ENCODE data around the gene CEP295NL. TPM values are rescaled to one million over a fixed set of nuclear protein-coding genes. Genes with fewer than 3 reads are reported as not detected.

The CEP295NL gene
- total RNA-seq, 1 experiment from 2014 or later = 1.8 TPM

GRCh38 chr17:78893684-78894083, 9.3 kb downstream of the CEP295NL start:
- ATAC-seq (no peak; the same call in 1 of the 2 replicates), DNase-seq (no peak)
- no peaks in the 10 kb centered on the region for H3K9me3 ChIP-seq (ENCODE audit: low read length)
- H3K79me2 ChIP-seq (ENCODE audit: low read length) = peaks cover 3% of the 10 kb centered on the region; the same call in 1 of the 2 replicates
- H3K9ac ChIP-seq (ENCODE audit: low read length) = no peak overlapping the region
- POLR2A ChIA-PET (ENCODE audit: unreplicated experiment) = no interaction called here
- H2AFZ ChIP-seq (ENCODE audit: low read length) = no peak overlapping the region
- H4K20me1 ChIP-seq (ENCODE audit: low read length) = 0 out of 2 replicates have a peak, but pooled peaks cover 5% of the 10 kb centered on the region
- H3K9me2 ChIP-seq (replicated peaks; ENCODE audit: low read length) = no peaks in the 10 kb centered on the region
- H3K4me2 ChIP-seq (ENCODE audit: low read length) = no peak overlapping the region
- no peak overlapping the region for H3K27ac ChIP-seq (ENCODE audit: low read length)
- no TSS peak for BruUV-seq (replicated peaks)
- H3F3A ChIP-seq (ENCODE audit: low read length, unreplicated experiment) = no peaks in the 10 kb centered on the region
- H3K4me1 ChIP-seq (ENCODE audit: insufficient read depth, low read length) = no peaks in the 10 kb centered on the region
- intact Hi-C loops (cut with micrococcal nuclease) = no loop called here
- no peaks in the 10 kb centered on the region for H3K27me3 ChIP-seq (ENCODE audit: low read length)
- no peak overlapping the region for H3K4me3 ChIP-seq (ENCODE audit: low read length)
- no peak for TF ChIP-seq EZH2 (IDR thresholded peaks at IDR 0.05; ENCODE audit: low read length, unreplicated experiment)
- TF ChIP-seq CTCF (conservative IDR thresholded peaks at IDR 0.05; ENCODE audit: low read depth, low read length) = no peak
- no peak for TF ChIP-seq EZH2phosphoT487 (IDR thresholded peaks at IDR 0.05; ENCODE audit: borderline replicate concordance, low read length)
- no peaks in the 10 kb centered on the region for H3K36me3 ChIP-seq (ENCODE audit: low read depth, low read length)
- CTCF ChIA-PET = interaction anchor here (0.5 to 0.6 kb wide), 2 partner anchors 42 to 78 kb away, joined by 3 to 8 read pairs; no protein-coding TSS in a partner anchor

DNA sequence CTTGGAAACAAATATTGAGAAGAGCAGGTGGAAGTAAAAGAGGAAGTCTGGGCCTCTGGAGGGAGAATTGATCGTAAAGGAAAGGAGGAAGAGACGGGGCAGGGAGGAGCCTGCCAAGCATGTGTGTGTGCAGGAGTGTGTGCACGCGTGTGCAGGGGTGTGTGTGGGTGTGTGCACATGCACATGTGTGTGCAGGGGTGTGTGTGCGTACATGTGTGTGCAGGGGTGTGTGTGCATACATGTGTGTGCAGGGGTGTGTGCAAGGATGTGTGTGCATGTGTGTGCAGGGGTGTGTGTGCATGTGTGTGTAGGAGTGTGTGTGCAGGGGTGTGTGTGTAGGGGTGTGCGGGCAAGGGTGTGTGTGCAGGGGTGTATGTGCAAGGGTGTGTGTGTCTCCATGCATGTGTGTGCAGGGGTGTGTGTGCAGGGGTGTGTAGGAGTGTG, 10.0 kb downstream of the CEP295NL start:
- Histone ChIP-seq H3K9me2 (replicated peaks; ENCODE audit: low read length) (no peaks in the 10 kb centered on the region), H3F3A (ENCODE audit: low read length, unreplicated experiment) (no peaks in the 10 kb centered on the region), H3K4me1 (ENCODE audit: insufficient read depth, low read length) (no peaks in the 10 kb centered on the region), H3K27me3 (ENCODE audit: low read length) (no peaks in the 10 kb centered on the region), H2AFZ (ENCODE audit: low read length) (no peak overlapping the region), H4K20me1 (ENCODE audit: low read length) (0 out of 2 replicates have a peak, but pooled peaks cover 6% of the 10 kb centered on the region), H3K27ac (ENCODE audit: low read length) (no peak overlapping the region), H3K4me3 (ENCODE audit: low read length) (no peak overlapping the region), H3K36me3 (ENCODE audit: low read depth, low read length) (no peaks in the 10 kb centered on the region), H3K9me3 (ENCODE audit: low read length) (no peaks in the 10 kb centered on the region), H3K79me2 (ENCODE audit: low read length) (peaks cover 5% of the 10 kb centered on the region; the same call in 1 of the 2 replicates), H3K4me2 (ENCODE audit: low read length) (no peak overlapping the region), H3K9ac (ENCODE audit: low read length) (no peak overlapping the region)
- intact Hi-C loops (cut with micrococcal nuclease) = no loop called here
- POLR2A ChIA-PET (ENCODE audit: unreplicated experiment) = no interaction called here
- ATAC-seq (no peak), DNase-seq (no peak)
- BruUV-seq (replicated peaks) = no TSS peak
- TF ChIP-seq EZH2 (IDR thresholded peaks at IDR 0.05; ENCODE audit: low read length, unreplicated experiment) (no peak), CTCF (conservative IDR thresholded peaks at IDR 0.05; ENCODE audit: low read depth, low read length) (no peak), EZH2phosphoT487 (IDR thresholded peaks at IDR 0.05; ENCODE audit: borderline replicate concordance, low read length) (no peak)
- CTCF ChIA-PET = interaction anchor here (0.5 kb wide), 1 partner anchor 43 kb away, joined by 8 read pairs; no protein-coding TSS in a partner anchor

DNA sequence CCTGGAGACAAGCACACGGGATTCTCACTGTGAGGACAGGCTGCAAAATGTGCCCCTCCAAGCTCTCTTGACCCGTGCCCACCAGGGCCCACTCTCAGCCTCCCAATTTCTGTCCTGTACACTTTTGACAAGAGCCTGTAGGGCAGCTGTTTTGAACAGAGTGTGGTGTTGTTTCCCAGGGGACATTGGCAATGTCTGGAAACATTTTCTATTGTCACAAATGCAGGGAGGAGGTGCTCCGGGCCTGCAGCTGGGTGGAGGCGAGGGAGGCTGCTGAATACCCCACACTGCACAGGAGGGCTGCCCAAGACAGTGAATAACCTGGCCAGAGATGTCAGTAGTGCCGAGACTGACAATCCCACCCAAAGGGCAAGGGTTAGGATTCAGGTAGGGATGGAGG, 10.5 kb downstream of the CEP295NL start:
- Histone ChIP-seq H3K9me2 (replicated peaks; ENCODE audit: low read length) (no peaks in the 10 kb centered on the region), H3K9me3 (ENCODE audit: low read length) (no peaks in the 10 kb centered on the region), H3K36me3 (ENCODE audit: low read depth, low read length) (no peaks in the 10 kb centered on the region), H3K4me1 (ENCODE audit: insufficient read depth, low read length) (no peaks in the 10 kb centered on the region), H3K27me3 (ENCODE audit: low read length) (no peaks in the 10 kb centered on the region), H3F3A (ENCODE audit: low read length, unreplicated experiment) (no peaks in the 10 kb centered on the region), H3K79me2 (ENCODE audit: low read length) (peaks cover 5% of the 10 kb centered on the region; the same call in 1 of the 2 replicates), H3K4me3 (ENCODE audit: low read length) (no peak overlapping the region), H4K20me1 (ENCODE audit: low read length) (0 out of 2 replicates have a peak, but pooled peaks cover 6% of the 10 kb centered on the region), H3K27ac (ENCODE audit: low read length) (no peak overlapping the region), H3K4me2 (ENCODE audit: low read length) (no peak overlapping the region), H2AFZ (ENCODE audit: low read length) (no peak overlapping the region), H3K9ac (ENCODE audit: low read length) (no peak overlapping the region)
- intact Hi-C loops (cut with micrococcal nuclease) = no loop called here
- ChIA-PET POLR2A (ENCODE audit: unreplicated experiment) (no interaction called here), CTCF (no interaction called here)
- DNase-seq (no peak), ATAC-seq (no peak)
- no peak for TF ChIP-seq EZH2phosphoT487 (IDR thresholded peaks at IDR 0.05; ENCODE audit: borderline replicate concordance, low read length)
- TF ChIP-seq EZH2 (IDR thresholded peaks at IDR 0.05; ENCODE audit: low read length, unreplicated experiment) = no peak
- no peak for TF ChIP-seq CTCF (conservative IDR thresholded peaks at IDR 0.05; ENCODE audit: low read depth, low read length)
- BruUV-seq (replicated peaks) = no TSS peak
